ENCODE results near the gene RYR1.

RYR1 gene

DNA sequence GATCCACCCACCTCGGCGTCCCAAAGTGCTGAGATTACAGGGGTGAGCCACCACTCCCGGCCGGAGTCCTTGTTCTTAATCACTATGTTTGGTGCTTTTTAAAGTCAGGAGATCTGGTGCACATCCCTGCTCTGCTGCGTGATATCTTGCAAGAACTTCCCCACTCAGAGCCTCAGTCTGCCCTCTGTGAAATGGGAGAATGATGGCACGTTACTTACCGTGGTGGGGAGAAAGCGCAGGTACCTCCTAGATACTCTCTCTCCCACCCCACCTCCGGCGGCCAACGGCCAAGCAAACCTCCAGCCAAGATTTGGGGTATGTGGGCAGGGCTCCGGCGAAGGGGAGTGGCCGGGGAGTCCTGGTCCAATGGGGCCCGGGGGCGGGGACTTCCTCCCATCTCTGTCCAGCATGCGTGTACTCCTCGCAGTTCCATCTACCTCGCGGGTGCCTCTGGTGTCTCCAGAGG is at the start of gene RYR1:
Gene RYR1, plus strand, starts transcription at position 424 of the 466 bp plus-strand sequence. CDS start 139 bp downstream, outside the sequence.
- no peak for DNase-seq

DNA sequence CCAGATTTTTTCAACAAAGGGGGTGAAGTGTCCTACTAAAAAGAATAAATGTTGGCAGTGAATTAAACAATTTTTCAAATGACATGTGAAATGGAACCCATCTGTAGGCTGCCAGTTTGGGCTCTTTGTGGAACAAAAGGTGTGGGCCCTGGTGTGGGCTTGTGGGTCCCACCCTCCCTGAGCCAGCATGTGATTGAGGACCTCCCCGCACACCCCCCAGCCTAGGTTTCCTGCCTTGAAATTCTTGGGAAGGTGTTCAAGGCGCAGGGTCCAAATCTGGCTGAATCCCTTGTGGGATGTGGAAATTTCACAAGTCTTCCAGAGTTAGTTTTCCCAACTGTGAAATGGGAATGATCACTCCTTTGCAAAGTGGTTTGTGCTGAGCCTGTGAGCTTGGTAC is 49.7 kb upstream of the RYR1 start:
- DNase-seq, result no peak

DNA sequence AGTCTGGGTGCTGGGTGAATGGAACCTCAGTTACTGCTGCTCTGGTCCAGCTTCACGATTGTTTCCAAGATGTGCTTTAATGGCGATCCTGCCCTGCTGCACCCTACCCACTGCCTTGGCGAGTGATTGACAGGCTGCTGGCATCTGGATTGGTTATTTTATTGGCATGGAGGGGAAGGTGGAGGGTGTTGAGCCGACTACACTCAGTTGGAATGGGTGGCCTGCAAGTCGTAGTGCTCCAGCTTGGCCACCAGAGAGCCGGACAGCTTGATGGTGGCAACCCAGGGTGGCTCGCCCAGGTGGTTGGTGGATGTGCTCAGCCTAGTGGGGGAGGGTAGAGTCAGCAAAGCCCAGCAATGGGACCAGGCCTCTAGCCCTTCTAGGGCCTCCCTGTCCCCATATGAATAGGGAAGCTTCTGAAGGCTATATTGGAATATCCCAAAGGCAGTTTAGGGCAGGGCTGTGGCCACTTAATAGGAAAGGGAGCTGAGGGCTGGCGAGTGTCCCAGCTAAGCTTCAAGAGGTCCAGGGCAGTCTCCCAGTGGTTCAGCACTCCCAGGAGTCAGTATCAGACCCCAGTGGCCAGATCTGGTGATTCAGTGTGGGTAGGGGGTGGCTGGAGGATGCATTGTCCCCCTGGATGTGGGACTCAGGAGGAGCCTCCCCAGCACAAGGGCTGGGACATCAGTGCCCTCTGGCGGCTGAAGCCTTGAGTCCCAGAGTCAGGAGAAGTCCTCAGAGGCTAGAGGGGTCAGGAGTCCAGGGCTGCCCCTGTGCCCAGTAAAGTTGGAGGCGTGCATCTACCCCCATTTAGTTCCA is 49.1 kb upstream of the RYR1 start:
- DNase-seq, result no peak

DNA sequence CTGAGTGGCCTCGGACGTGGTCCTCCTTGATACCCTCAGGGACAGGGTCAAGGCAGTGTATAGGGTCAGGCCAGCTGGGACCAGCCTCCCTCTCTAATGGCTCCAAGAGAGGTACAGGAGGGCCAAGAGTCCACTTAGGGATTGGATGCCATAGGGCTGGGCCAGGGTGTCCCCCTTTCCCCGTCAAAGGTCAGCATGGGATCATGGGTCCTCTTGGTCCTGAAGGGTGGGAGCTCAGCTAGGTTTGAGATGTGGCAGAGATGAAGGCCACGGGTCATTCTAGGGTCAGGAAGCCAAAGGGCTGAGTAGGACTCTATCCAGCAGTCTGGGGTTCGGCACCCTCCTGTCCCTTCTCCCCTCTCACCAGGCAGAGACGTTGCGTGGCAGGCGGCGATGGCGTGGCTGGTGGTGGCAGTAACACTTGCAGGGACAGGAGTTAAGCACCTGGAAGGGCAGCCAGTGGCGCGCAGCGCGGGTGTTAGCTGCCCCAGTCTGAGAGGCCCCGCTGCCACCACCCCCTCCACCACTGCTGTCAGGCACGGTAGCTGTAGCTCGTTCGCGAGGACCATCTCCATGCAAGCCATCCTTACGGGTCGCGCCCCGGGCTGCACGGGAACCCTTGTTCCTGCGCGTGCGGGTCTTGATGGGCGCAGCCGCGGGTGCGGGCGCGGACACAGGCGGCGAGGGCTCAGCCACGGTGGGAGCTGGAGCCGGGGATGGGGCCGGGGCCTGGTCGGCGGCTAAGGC is 48.3 kb upstream of the RYR1 start:
- DNase-seq, result no peak

DNA sequence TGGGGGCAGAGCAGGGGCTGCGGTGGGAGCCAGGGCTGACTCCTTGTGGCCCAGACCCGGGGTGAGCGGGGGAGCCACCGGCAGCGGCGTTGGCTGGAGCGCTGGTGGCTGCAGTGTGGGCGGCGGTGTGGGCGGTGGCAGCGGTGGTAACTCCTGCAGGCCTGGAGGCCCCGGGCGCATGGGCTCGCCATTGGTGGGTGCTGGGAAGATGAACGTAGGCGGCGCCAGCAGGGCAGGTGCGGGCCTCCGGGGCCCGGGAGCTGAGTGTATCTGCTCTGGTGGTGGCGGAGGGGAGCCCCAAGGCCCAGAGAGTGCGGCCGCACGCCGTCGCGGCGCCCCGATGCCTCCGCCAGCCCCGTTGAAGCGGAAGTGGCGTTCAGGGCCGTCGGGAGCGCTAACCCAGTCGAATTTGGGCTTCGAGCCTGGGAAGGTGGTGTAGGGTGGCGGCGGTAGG is 47.7 kb upstream of the RYR1 start:
- DNase-seq, result no peak

DNA sequence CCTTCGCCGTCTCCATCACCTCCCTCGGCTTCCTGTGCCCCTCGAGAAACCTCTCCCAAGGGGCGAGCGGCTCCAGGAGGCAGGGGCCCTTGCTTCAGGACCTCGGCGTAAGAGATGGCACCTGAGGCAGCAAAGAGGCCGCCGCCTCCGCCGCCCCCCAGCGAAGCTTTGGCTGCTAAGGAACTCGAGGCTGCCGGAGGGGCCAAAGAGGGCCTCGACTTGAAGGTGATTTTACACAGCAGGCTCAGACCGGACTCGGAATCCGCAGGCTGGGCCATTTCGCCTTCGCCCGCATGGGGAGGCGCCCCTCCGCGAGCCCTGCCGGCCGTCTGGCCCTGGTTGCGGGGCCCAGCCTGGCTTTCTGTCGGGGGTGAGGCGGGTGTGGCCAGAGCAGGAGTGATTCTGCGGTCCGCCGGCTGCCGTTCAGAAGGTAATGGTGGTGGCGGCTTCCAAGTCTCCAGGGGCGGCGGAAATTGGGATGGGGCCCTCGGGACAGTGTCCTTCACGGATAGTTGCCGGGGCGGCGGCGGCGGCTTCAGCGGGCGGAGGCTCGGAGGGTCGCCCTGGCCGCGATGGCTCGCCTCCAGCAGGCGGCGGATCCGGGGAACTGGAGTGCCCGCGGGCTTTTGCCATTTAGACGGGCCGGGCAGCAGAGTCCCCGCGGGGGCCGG is 47.1 kb upstream of the RYR1 start:
- DNase-seq, result no peak

DNA sequence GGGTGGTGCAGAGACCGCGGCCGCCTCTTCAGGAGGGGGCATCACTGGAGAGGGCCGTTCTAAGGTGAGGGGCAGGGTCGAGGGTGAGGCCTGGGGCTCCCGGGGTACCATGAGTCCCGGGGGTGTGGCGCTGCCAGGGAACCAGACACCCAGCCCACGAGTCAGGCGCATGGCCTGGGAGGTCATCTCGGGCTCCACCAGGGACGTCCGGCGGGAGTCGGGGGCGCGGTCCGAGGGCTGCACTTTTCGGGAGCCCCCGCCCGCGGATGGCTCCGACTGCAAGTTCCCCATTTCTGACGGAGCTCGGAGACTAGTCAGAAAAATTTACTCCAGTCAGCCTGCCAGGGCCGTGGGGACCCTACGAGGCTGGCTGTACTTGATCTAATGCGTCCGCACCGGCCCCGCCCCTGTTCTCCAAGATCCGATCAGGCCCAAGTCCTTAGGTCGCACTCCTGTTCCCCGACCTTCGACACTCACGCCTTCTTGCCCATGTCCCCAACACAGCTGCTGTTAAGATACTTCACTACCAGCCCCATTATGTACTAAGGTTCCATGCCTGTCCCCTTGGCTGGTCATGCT is 46.4 kb upstream of the RYR1 start:
- no peak for DNase-seq

DNA sequence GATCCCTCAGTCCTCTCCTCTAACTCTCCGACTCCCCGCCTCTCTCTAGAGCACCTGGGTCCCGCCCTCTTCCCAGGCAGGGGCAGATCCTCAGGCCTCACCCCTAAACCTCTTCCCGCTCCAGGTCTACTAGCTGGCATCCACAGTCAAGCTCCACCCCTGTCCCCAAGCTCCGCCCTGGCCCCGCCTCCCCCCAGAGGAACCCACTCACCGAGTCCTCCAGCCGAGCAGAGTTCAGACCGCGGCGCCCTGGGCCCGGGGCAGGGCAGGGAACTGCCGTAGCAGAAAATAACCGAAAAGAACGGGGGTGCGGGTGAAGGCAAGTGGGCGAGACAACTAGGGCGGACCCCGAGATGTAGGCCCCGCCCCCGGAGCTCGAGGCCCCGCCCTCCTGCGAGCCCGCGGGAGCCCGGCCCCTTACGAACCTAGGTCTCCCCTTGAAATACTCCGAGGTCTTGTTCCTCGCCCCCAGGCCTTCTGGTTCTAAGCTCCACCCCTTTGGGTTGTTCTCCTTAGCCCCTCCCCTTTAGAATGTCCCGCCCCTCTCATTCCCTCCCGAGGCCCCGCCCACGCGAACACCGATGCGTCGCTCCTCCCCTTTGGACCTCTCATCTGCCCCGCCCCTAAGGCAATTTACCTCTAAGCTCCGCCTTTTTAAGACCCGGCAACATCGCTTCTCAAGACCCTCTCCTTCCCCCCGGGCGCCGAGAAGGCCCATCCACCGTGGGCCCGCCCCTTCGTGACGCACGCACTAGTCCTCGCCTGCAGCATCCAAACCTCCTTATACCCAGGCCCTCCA is 45.7 kb upstream of the RYR1 start, which contains the start of gene GGN:
Gene GGN, minus strand, starts transcription at position 485 of the 799 bp plus-strand sequence. CDS start 773 bp downstream, outside the sequence.
- no peak for DNase-seq

DNA sequence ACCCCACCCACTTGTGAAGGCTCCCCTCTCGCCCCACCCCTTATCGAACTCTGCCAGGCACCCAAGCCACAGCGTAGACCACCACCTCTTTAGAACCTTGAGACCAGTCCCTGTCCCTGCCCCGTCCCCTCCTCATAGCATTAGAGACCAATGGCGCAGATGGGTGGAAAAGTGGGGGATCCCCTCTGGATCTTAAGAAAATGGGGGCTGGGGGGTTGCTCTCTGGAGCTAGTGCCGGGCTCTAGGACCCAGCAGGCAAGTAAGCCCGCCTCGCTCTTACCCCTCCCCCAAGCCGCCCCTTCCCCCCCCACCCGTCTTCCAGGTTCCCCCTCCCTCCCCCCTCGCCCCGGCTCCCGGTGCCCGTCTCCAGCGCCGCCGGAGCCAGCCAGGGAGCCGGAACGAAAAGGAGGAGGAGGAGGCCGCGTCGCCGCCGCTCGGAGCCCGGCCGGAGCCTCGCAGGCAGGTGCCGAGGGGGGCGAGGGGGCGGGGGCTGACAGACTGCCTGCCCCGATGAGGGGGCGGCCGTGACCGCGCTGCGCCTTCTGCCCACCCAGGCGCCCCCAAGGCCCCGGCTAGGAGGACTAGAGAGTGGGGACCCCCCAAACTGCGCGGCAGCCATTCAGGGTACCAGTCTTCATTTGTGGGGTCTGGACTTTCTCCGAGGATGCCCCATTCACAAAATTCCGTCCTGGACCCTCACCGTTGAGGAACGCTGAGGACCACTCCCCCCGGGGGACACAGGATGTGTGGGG is 45.0 kb upstream of the RYR1 start, which contains the start of gene SPRED3:
Gene SPRED3, plus strand, starts transcription at position 349 of the 752 bp plus-strand sequence. CDS start 1,606 bp downstream, outside the sequence.
- no peak for DNase-seq

DNA sequence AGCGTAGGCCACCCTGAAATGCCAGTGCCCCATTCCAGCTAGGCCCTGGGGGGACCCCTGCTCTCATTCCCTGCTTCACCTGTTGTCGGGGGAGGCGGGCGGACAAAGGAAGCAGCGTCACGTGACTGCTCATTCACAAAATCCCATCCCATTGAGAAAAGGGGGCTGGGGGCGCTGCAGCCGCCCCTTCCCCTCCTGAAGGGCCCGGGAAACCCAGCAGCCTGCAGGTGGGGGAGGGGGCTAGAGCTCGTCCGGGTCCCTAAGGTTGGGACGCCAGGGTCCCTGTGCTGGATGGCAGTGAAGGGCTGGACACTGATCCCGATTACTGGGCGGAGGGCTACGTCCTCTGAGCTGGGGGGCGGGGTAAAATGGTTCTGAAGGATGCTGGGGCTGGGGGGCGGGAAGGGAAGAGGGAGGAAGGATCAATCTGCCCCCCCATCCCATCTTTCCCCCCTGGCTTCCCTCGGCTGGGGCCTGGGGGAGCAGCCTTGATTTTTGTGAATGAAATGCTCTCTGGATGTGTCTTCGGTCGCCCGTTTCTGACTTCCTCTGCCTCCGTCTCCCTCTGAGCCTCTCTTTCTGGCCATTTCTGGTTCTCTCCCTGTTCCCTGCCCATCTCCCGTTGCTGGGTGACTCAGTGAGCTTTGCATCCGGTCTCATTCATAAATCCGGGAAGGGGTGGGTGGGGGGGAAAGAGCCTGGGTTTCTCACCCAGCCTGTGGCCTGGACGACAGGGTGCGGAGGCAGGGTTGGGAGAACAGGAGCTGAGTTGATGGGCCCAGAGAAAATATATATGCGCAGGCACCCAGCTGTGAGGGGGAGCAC is 44.2 kb upstream of the RYR1 start:
- DNase-seq, result no peak

DNA sequence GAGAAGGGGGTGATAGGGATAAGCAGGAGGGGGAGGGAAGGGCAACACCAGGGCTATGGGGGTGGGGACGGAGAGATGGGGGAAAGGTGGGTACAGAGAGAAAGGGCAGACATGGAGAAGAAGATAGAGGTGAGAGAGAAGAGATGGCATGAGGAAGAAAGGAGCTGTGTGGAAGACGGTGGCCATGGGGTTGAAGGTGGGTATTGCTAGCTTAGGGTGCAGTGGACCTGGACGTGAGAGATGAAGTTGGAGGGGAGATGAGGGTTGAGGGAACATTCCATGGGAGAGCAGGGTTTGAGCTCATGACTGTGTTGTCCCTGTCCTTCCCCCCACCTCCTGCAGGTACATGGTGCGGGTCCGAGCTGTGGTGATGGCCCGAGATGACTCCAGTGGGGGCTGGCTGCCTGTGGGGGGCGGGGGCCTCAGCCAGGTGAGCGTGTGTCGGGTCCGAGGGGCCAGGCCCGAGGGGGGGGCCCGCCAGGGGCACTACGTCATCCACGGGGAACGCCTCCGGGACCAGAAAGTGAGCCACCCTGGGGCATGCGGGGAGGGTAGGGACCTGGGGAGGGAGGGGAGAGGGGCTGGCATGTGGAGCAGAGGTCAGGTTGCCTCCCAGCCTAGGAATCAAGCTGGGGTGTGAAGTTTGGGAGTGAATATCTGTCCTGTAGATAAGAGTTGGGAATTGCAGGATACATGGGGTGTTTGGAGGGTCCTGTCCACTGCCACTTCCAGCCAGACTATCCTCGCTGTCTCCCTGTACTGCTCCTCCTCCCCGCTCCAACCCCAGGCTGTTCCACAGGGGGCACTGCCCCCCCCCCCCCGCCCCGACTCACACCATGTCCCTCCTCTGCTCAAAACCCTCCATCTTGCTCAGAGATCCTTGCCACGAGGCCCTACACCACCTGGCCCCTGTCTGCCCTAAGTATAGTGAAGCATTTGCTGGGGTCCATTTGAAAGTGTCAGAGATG is 43.2 kb upstream of the RYR1 start:
- no peak for DNase-seq

DNA sequence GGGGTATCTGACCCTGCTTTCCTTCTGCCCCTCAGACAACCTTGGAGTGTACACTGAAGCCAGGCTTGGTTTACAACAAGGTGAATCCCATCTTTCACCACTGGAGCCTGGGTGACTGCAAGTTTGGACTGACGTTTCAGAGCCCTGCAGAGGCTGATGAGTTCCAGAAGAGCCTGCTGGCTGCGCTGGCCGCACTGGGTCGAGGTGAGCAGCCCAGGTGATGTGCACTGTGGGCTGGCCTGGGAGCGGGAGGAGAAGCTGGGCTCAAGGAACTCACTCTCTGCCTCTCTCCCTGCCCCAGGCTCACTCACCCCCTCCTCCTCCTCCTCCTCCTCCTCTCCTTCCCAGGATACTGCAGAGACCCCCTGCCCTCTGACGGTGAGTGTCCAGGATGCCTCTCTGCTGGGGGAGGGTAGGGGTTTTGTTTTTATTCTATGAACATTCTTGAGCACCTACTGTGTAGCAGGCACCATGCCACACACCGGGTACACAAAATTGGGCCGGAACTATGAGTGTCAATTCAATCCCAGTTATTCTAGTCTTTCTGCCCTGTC is 41.5 kb upstream of the RYR1 start:
- DNase-seq, result no peak

DNA sequence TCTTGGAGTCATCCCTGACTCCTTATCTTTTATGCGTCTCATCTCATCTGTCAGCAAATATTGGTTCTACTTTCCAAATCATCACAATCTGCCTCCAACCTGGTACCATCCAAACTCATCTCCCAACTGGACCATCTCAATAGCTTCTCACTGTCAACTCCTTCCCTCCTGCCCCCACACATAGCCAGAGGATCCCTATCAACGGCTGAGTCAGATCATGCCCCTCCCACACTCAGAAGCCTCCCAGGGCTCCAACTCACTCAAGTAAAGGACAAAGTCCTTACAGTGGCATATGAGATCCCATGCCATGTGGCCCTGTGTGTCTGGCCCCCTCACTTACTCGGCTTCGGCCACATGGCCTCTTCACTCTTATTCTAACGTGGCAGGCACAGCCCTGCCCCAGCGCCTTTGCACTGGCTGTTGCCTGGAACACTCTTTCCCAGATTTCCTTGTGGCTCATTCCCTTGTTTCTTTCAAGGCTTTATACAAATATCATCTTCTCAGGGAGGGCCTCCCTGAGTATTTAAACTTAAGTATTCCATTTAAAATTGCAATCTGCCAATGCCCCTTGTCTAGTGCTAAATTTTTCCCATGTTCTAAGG is 40.7 kb upstream of the RYR1 start:
- no peak for DNase-seq

DNA sequence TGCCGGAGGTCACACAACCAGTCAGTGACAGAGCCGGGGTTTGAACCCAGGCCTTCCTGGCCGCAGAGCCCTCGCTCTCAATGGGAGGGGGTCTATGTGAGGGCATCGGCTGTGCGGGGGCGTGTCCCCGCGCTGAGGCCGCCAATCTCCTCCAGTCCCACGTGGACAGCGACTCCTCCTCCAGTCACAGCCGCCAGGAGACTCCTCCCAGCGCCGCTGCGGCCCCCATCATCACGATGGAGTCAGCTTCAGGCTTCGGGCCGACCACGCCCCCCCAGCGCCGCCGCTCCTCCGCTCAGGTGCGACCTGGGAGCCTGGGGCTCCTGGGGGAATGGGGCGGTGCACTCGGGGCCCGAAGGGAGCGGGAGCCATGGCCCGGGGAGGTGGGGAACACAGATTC is 39.0 kb upstream of the RYR1 start:
- no peak for DNase-seq

DNA sequence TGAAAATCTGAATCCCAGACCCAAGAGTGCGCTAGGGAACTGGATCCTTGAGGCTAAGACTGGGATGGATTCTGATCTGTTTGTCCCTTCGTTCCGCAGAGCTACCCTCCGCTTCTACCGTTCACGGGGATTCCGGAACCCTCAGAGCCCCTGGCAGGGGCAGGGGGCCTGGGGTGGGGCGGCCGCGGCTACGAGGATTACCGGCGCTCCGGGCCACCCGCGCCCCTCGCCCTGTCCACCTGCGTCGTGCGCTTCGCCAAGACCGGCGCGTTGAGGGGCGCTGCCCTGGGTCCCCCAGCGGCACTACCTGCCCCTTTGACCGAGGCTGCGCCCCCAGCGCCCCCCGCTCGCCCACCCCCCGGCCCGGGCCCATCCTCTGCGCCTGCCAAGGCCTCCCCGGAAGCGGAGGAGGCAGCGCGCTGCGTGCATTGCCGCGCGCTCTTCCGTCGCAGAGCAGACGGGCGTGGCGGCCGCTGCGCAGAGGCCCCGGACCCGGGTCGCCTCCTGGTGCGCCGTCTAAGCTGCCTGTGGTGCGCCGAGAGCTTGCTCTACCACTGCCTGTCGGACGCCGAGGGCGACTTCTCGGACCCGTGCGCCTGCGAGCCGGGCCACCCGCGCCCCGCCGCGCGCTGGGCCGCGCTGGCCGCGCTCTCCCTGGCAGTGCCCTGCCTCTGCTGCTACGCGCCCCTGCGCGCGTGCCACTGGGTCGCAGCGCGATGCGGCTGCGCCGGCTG is 37.9 kb upstream of the RYR1 start:
- no peak for DNase-seq

DNA sequence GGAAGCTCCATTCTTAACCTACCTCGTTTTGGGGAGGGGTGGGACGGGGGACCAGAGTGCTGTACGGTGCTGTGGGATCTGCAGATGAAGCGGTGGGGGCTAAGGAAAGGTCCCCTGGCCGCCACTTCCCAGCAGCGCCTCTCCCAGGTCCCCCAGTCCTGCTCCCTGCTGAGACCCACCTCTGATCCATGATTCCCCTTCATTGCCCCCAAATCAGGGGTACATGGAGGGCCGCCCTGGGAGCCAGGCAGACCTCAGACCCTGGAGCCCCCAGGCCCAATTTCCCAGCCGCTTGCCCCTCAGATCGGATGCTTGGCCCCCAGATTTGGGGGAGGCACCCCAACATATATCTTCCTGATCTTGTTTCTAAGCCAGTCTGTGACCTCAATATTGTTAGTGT is 34.4 kb upstream of the RYR1 start:
- DNase-seq, result no peak

DNA sequence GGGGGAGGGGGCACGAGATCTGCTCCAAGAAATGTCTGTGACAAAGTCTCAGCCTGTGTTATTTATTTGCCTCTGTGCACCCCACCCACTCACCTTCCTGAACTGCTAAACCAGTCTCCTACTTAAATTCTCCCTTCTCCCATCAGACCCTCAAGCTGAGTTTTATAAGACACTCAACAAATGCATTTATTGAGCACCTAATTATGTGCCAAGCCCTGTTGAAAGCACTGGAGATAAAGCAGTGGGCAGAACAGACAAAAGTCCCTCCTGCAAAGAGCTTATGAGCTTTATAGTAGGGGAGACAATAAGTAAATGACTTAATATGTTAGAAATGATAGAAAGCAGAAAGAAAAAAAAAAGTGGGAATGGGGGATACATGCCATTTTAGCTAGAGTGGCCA is 34.0 kb upstream of the RYR1 start:
- no peak for DNase-seq

DNA sequence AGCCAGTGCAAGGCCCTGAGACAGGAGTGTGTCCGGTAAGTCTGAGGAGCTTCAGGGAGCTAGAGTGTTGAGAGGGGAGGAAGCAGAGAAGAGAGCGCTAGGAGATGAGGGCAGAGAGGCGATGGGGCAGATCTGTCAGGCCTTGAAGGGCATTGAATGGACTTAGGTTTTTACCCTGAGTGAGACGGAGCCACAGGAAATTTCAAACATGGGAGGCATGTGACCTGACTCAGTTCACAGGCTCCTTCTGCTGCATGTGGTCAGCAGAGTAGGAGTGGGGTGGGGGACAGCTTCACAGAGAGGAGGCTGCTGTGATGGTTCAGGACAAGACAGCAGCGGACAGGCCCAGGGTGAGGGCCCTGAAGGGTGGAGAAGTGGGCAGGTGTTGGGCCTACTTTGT is 33.1 kb upstream of the RYR1 start:
- no peak for DNase-seq

Data from cortex of kidney (tissue), 1 donor.